H1 (cell line): ENCODE measurements around the gene BPIFB6. TPM values are rescaled to one million over a fixed set of nuclear protein-coding genes. Genes with fewer than 3 reads are reported as not detected.

Source experiments
- CBX5 ChIP-seq: fragments of 300-800, 300-1000 bp; sonication (generic); IDR thresholded peaks from 2 replicates; pipeline ENCODE4 v1.7.1; 2016; ENCODE audit warnings: antibody characterized with exemption, low read length, low read depth
- CEBPB ChIP-seq: IDR thresholded peaks from 2 replicates; pipeline ENCODE4 v1.6.1; 2012; ENCODE audit warnings: low read depth, low read length
- FOSL1 ChIP-seq: IDR thresholded peaks from 2 replicates; pipeline ENCODE4 v1.6.1; 2011; ENCODE audit warnings: mild to moderate bottlenecking, low read depth, low read length, moderate library complexity; ENCODE audit not compliant: insufficient read depth
- POU5F1 ChIP-seq: IDR thresholded peaks from 2 replicates; pipeline ENCODE4 v1.6.1; 2011; ENCODE audit warnings: low read depth, mild to moderate bottlenecking, low read length, moderate library complexity
- SIN3A ChIP-seq, 2 experiments: IDR thresholded peaks in 1 of 2; conservative IDR thresholded peaks in 1 of 2; 2 replicates each; pipeline ENCODE4 v1.6.1; 2011 to 2012; ENCODE audit warnings: low read length in 2 of 2, improper control_type of control experiment in 1 of 2, low read depth in 1 of 2, mild to moderate bottlenecking in 1 of 2
- SUZ12 ChIP-seq: fragments of 200-600 bp; sonication (generic); IDR thresholded peaks from 2 replicates; pipeline ENCODE4 v1.6.1; 2012; ENCODE audit warnings: mild to moderate bottlenecking, inconsistent platforms, low read length, moderate library complexity, mixed read lengths
- TBP ChIP-seq: IDR thresholded peaks from 2 replicates; pipeline ENCODE4 v1.6.1; 2011; ENCODE audit warnings: low read depth, low read length, improper control_type of control experiment
- ZNF274 ChIP-seq: IDR thresholded peaks from 2 replicates; pipeline ENCODE4 v1.7.0; 2012; ENCODE audit warnings: low read length, borderline replicate concordance; ENCODE audit errors: extremely low read depth
- polyA plus RNA-seq, 7 experiments: library from polyadenylated mRNA; depleted of rRNA in 3 of 7; stranded (reverse) in 5 of 7; unstranded in 2 of 7; fragments of >200 nt in 5 of 7; fragments of 200-250 nt in 2 of 7; gene quantifications; 1 replicate in 5 of 7; 2 replicates in 1 of 7; 4 replicates in 1 of 7; pipeline versions ENCODE4 v1.2.1 to v1.2.3, GENCODE V29; 2011 to 2013; ENCODE audit warnings: missing spikeins in 2 of 7, mixed read lengths in 2 of 7
- total RNA-seq: library from RNA; stranded (reverse); fragmentation: NEBNext Ultra II Directional; extraction: Animal tissue kit (Norgen Biotek cat#: 25700); gene quantifications from 2 replicates; pipeline ENCODE4 v1.2.1, GENCODE V29; 2021
- TF ChIP-seq, protein P1 (sequence below), 3 experiments: IDR thresholded peaks; 1 replicate in 2 of 3; 2 replicates in 1 of 3; pipeline versions ENCODE4 v1.5.1 to v1.6.1; 2011; ENCODE audit warnings: low read length in 3 of 3, mild to moderate bottlenecking in 3 of 3, inconsistent platforms in 2 of 3, low read depth in 1 of 3, moderate library complexity in 1 of 3; ENCODE audit not compliant: insufficient read depth in 1 of 3; ENCODE audit errors: control extremely low read depth in 1 of 3

BPIFB6 gene
- total and polyA plus RNA-seq, 2 of the 8 experiments (the other 6 are each of a cell fraction or from before 2014, with no cell fraction given) = not detected

DNA sequence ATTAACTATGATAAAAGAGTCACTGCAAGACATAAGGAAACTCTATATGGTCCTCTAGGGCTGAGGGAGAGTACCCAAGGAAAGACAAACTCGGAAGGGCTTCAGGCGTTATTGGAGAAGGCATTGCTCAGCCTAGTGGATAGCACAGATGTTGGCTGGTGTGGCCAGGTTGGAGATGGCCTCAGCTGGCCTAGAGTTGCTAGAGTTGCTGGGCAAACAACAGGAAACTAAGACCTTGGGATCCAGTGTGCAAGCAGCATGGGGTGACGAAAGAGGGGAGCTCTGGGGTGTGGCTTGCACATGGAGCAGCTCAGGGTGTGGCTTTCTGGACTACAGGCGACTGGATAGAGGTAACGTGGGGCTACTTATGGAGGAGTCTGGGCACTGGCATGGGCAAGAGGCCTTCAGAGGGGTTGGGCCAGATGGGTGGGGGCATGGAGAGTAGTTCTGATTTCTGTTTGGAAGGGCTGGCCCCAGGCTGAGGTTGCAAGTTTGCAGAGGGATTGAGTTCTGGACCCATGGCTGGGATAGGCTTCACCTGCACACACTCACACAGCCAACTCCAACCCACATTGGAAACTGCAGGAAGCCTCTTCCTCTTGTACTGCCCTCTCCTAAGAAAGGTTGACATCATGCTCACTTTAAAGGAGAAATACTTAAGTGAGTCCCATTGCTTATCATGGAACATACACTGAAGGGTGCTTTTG, 5.2 kb upstream of the BPIFB6 start (continued):
- TF ChIP-seq, protein P1, sequence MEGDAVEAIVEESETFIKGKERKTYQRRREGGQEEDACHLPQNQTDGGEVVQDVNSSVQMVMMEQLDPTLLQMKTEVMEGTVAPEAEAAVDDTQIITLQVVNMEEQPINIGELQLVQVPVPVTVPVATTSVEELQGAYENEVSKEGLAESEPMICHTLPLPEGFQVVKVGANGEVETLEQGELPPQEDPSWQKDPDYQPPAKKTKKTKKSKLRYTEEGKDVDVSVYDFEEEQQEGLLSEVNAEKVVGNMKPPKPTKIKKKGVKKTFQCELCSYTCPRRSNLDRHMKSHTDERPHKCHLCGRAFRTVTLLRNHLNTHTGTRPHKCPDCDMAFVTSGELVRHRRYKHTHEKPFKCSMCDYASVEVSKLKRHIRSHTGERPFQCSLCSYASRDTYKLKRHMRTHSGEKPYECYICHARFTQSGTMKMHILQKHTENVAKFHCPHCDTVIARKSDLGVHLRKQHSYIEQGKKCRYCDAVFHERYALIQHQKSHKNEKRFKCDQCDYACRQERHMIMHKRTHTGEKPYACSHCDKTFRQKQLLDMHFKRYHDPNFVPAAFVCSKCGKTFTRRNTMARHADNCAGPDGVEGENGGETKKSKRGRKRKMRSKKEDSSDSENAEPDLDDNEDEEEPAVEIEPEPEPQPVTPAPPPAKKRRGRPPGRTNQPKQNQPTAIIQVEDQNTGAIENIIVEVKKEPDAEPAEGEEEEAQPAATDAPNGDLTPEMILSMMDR (IDR thresholded peaks at IDR 0.05; ENCODE audit: control extremely low read depth in 1 of 3, insufficient read depth in 1 of 3, low read depth in 1 of 3, low read length in 3 of 3) = no peak
- TF ChIP-seq CBX5 = no peak
- no peak for TF ChIP-seq SIN3A (conservative IDR thresholded peaks at IDR 0.05 in 1 of 2, IDR thresholded peaks at IDR 0.05 in 1 of 2; ENCODE audit: low read depth in 1 of 2, low read length in 2 of 2)
- TF ChIP-seq CEBPB = no peak
- TF ChIP-seq TBP = no peak
- no peak for TF ChIP-seq SUZ12
- no peak for TF ChIP-seq POU5F1
- TF ChIP-seq ZNF274 = no peak
- no peak for TF ChIP-seq FOSL1
